ENCODE results near the gene SUN3.

Gene SUN3

GRCh38 chr7:48033922-48034321 lies 5.0 kb upstream of the SUN3 start:
- H3K4me3 ChIP-seq (ENCODE audit: insufficient read depth, low read depth, low read length, poor library complexity, severe bottlenecking) = no peak overlapping the region
- H3K4me1 ChIP-seq (ENCODE audit: control insufficient read depth, insufficient read depth, low read length, poor library complexity, severe bottlenecking) = peaks cover 8% of the 10 kb centered on the region
- peaks cover 6% of the 10 kb centered on the region for H3K27me3 ChIP-seq (replicated peaks; ENCODE audit: control insufficient read depth, insufficient read depth, low read length, poor library complexity, severe bottlenecking)
- no peaks in the 10 kb centered on the region for H3K9me3 ChIP-seq (ENCODE audit: control insufficient read depth, low read length)
- H3K36me3 ChIP-seq (ENCODE audit: control insufficient read depth, insufficient read depth, low read length) = no peaks in the 10 kb centered on the region
- DNase-seq = no peak
- no peak overlapping the region for H3K27ac ChIP-seq (ENCODE audit: insufficient read depth, low read length, poor library complexity, severe bottlenecking)

DNA sequence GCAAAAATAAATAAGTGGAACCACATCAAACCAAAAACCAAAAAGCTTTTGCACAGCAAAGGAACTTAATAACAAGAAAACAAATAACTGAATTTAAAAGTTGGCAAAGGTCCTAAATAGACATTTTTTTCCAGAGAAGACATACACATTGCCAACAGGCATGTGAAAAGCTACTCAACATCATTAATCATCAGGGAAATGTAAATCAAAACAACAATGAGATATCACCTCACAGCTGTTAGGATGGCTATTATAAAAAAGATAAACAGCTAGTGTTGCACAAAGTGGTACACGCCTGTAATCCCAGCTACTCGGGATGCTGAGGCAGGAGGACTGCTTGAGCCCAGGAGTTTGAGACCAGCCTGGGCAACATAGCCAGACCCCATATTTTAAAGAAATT lies 2.2 kb upstream of the SUN3 start:
- DNase-seq = no peak
- H3K9me3 ChIP-seq (ENCODE audit: control insufficient read depth, low read length) = no peaks in the 10 kb centered on the region
- H3K4me3 ChIP-seq (ENCODE audit: insufficient read depth, low read depth, low read length, poor library complexity, severe bottlenecking) = no peak overlapping the region
- peaks cover 4% of the 10 kb centered on the region for H3K27me3 ChIP-seq (replicated peaks; ENCODE audit: control insufficient read depth, insufficient read depth, low read length, poor library complexity, severe bottlenecking)
- H3K27ac ChIP-seq (ENCODE audit: insufficient read depth, low read length, poor library complexity, severe bottlenecking) = no peak overlapping the region
- peaks cover 6% of the 10 kb centered on the region for H3K4me1 ChIP-seq (ENCODE audit: control insufficient read depth, insufficient read depth, low read length, poor library complexity, severe bottlenecking)
- no peaks in the 10 kb centered on the region for H3K36me3 ChIP-seq (ENCODE audit: control insufficient read depth, insufficient read depth, low read length)

DNA sequence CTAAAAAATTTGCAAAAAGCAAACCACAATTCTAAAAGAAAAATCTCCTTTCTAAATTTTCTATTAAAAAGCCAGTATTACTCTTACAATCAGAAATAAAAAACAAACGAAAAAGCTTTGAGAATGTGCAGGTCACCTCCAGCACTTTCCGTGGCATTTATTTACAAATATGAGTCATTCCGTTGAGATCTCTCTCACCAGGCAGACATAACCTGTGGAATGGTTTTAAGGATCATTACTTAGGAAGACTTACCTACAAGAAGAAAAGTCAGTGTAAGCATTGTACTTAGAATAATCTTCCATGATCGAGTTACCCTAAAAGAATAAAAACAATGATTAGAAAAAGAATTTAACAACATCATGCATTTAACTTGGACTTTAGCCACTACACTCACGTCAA lies 3.3 kb downstream of the SUN3 start:
- Histone ChIP-seq H3K36me3 (ENCODE audit: control insufficient read depth, insufficient read depth, low read length) (no peaks in the 10 kb centered on the region), H3K4me1 (ENCODE audit: control insufficient read depth, insufficient read depth, low read length, poor library complexity, severe bottlenecking) (no peaks in the 10 kb centered on the region), H3K9me3 (ENCODE audit: control insufficient read depth, low read length) (no peaks in the 10 kb centered on the region), H3K27me3 (replicated peaks; ENCODE audit: control insufficient read depth, insufficient read depth, low read length, poor library complexity, severe bottlenecking) (no peaks in the 10 kb centered on the region), H3K27ac (ENCODE audit: insufficient read depth, low read length, poor library complexity, severe bottlenecking) (no peak overlapping the region), H3K4me3 (ENCODE audit: insufficient read depth, low read depth, low read length, poor library complexity, severe bottlenecking) (no peak overlapping the region)
- DNase-seq = no peak

GRCh38 chr7:48017674-48018073 lies 11.2 kb downstream of the SUN3 start:
- DNase-seq = no peak
- no peaks in the 10 kb centered on the region for H3K36me3 ChIP-seq (ENCODE audit: control insufficient read depth, insufficient read depth, low read length)
- H3K27ac ChIP-seq (ENCODE audit: insufficient read depth, low read length, poor library complexity, severe bottlenecking) = no peak overlapping the region
- H3K9me3 ChIP-seq (ENCODE audit: control insufficient read depth, low read length) = no peaks in the 10 kb centered on the region
- no peaks in the 10 kb centered on the region for H3K27me3 ChIP-seq (replicated peaks; ENCODE audit: control insufficient read depth, insufficient read depth, low read length, poor library complexity, severe bottlenecking)
- no peaks in the 10 kb centered on the region for H3K4me1 ChIP-seq (ENCODE audit: control insufficient read depth, insufficient read depth, low read length, poor library complexity, severe bottlenecking)
- no peak overlapping the region for H3K4me3 ChIP-seq (ENCODE audit: insufficient read depth, low read depth, low read length, poor library complexity, severe bottlenecking)

DNA sequence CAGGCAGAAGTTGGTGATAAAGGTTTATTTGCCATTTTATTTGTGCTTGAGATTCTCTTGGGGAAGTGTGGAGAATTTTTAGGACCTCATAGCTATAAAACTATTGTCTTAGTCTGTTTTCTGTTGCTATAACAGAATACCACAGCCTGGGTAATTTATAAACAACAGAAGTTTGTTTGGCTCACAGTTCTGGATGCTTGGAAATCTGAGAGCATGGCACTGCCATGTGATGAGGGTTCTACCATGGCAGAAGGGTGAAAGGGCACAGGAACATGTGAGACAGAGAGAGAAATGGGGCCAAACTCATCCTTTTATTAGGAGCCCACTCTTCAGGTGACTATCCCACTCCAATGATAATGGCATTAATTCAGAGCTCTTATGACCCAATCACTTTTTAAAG lies 12.3 kb downstream of the SUN3 start:
- no peaks in the 10 kb centered on the region for H3K4me1 ChIP-seq (ENCODE audit: control insufficient read depth, insufficient read depth, low read length, poor library complexity, severe bottlenecking)

DNA sequence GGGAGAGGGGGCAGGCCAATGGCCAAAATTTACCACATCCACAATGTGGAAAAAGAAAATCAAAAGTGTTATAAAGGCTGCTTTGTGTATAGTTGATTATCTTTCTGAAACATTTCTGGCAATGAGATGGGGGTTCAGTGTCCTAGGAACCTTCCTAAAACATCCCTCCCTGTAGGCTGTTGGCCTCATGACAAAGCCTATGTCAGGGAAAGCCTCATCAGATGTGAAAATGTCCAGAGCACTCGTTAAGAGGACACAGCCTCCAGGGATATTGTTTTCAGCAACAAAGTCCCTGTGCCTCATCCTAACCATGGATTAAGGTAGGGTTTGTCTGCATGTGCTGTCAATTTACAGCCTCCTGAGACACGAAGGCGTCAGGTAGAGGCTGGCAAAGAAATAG lies 17.0 kb downstream of the SUN3 start:
- no peaks in the 10 kb centered on the region for H3K36me3 ChIP-seq (ENCODE audit: control insufficient read depth, insufficient read depth, low read length)
- H3K4me1 ChIP-seq (ENCODE audit: control insufficient read depth, insufficient read depth, low read length, poor library complexity, severe bottlenecking) = no peaks in the 10 kb centered on the region
- H3K9me3 ChIP-seq (ENCODE audit: control insufficient read depth, low read length) = no peaks in the 10 kb centered on the region
- no peak overlapping the region for H3K4me3 ChIP-seq (ENCODE audit: insufficient read depth, low read depth, low read length, poor library complexity, severe bottlenecking)
- H3K27ac ChIP-seq (ENCODE audit: insufficient read depth, low read length, poor library complexity, severe bottlenecking) = no peak overlapping the region
- peaks cover 4% of the 10 kb centered on the region for H3K27me3 ChIP-seq (replicated peaks; ENCODE audit: control insufficient read depth, insufficient read depth, low read length, poor library complexity, severe bottlenecking)
- no peak for DNase-seq

More for the DNA sequence above, 12.3 kb downstream of the SUN3 start:
- no peak overlapping the region for H3K4me3 ChIP-seq (ENCODE audit: insufficient read depth, low read depth, low read length, poor library complexity, severe bottlenecking)
- H3K36me3 ChIP-seq (ENCODE audit: control insufficient read depth, insufficient read depth, low read length) = no peaks in the 10 kb centered on the region
- no peak for DNase-seq
- no peaks in the 10 kb centered on the region for H3K9me3 ChIP-seq (ENCODE audit: control insufficient read depth, low read length)
- H3K27ac ChIP-seq (ENCODE audit: insufficient read depth, low read length, poor library complexity, severe bottlenecking) = no peak overlapping the region
- no peaks in the 10 kb centered on the region for H3K27me3 ChIP-seq (replicated peaks; ENCODE audit: control insufficient read depth, insufficient read depth, low read length, poor library complexity, severe bottlenecking)

DNA sequence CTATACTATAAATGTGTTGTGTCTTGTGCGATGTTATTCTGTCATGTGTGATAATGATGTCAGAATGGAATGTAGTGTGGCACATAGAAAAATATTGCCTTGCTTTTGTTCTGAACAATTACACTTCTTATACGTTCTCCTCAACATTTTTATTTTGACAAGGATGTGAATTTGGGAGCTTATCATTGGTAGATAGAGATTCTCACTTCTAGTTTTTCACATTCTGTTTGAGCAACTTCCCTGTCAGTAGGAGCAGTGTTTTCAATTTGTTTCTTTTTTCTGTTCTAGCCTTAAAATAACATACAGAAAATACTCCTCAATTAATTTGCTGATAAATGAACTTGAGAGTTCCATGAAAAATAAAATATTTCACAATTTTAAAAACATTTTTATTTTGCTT lies 17.6 kb downstream of the SUN3 start:
- no peak overlapping the region for H3K27ac ChIP-seq (ENCODE audit: insufficient read depth, low read length, poor library complexity, severe bottlenecking)
- H3K4me1 ChIP-seq (ENCODE audit: control insufficient read depth, insufficient read depth, low read length, poor library complexity, severe bottlenecking) = no peaks in the 10 kb centered on the region
- H3K4me3 ChIP-seq (ENCODE audit: insufficient read depth, low read depth, low read length, poor library complexity, severe bottlenecking) = no peak overlapping the region
- no peaks in the 10 kb centered on the region for H3K9me3 ChIP-seq (ENCODE audit: control insufficient read depth, low read length)
- no peaks in the 10 kb centered on the region for H3K36me3 ChIP-seq (ENCODE audit: control insufficient read depth, insufficient read depth, low read length)
- DNase-seq = no peak
- H3K27me3 ChIP-seq (replicated peaks; ENCODE audit: control insufficient read depth, insufficient read depth, low read length, poor library complexity, severe bottlenecking) = peaks cover 4% of the 10 kb centered on the region

DNA sequence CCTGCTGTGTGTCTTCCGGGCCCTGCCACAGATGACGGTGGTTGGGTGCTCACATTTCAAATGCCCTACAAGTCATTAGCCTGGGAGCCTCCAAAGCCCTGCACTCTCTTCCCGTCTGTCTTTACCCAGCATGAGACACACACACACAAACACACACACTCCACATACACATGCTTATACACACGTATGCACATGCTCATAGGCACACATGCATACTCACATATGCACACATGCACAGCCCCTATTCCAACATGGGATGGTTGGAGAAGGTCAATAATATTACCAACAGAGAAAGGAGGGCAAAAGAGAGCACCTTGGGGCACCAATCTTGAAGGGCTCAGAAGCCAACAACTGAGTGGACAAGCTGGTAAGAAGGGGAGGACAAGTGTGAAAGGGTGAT lies 19.0 kb downstream of the SUN3 start:
- H3K4me3 ChIP-seq (ENCODE audit: insufficient read depth, low read depth, low read length, poor library complexity, severe bottlenecking) = no peak overlapping the region
- DNase-seq = no peak
- peaks cover 4% of the 10 kb centered on the region for H3K27me3 ChIP-seq (replicated peaks; ENCODE audit: control insufficient read depth, insufficient read depth, low read length, poor library complexity, severe bottlenecking)
- no peaks in the 10 kb centered on the region for H3K4me1 ChIP-seq (ENCODE audit: control insufficient read depth, insufficient read depth, low read length, poor library complexity, severe bottlenecking)
- H3K36me3 ChIP-seq (ENCODE audit: control insufficient read depth, insufficient read depth, low read length) = no peaks in the 10 kb centered on the region
- no peaks in the 10 kb centered on the region for H3K9me3 ChIP-seq (ENCODE audit: control insufficient read depth, low read length)
- no peak overlapping the region for H3K27ac ChIP-seq (ENCODE audit: insufficient read depth, low read length, poor library complexity, severe bottlenecking)

DNA sequence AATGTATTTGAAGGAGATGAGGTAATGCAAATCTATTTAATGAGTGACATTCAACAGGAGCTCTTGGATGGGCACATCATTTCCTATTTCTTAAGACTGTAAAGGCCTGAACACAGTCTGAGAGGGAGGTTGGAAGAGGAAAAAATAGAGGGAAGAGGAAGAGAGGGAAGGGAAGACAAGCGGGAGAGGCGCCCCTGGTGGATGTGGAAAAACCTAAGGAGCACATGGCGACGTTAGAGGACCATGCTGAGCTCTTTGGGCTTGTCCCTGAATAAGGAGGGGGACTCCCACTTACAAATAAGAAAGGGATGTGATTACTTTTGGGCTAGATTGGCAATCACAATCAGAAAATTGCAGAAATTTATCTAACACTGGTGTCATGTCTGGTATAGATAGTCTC lies 19.6 kb downstream of the SUN3 start:
- no peak overlapping the region for H3K4me3 ChIP-seq (ENCODE audit: insufficient read depth, low read depth, low read length, poor library complexity, severe bottlenecking)
- DNase-seq = no peak
- no peaks in the 10 kb centered on the region for H3K4me1 ChIP-seq (ENCODE audit: control insufficient read depth, insufficient read depth, low read length, poor library complexity, severe bottlenecking)
- H3K9me3 ChIP-seq (ENCODE audit: control insufficient read depth, low read length) = no peaks in the 10 kb centered on the region
- no peak overlapping the region for H3K27ac ChIP-seq (ENCODE audit: insufficient read depth, low read length, poor library complexity, severe bottlenecking)
- H3K36me3 ChIP-seq (ENCODE audit: control insufficient read depth, insufficient read depth, low read length) = no peaks in the 10 kb centered on the region
- H3K27me3 ChIP-seq (replicated peaks; ENCODE audit: control insufficient read depth, insufficient read depth, low read length, poor library complexity, severe bottlenecking) = peaks cover 4% of the 10 kb centered on the region

GRCh38 chr7:48006866-48007265 lies 22.0 kb downstream of the SUN3 start:
- DNase-seq = no peak
- Histone ChIP-seq H3K9me3 (ENCODE audit: control insufficient read depth, low read length) (no peaks in the 10 kb centered on the region), H3K27me3 (replicated peaks; ENCODE audit: control insufficient read depth, insufficient read depth, low read length, poor library complexity, severe bottlenecking) (peaks cover 4% of the 10 kb centered on the region), H3K4me3 (ENCODE audit: insufficient read depth, low read depth, low read length, poor library complexity, severe bottlenecking) (no peak overlapping the region), H3K36me3 (ENCODE audit: control insufficient read depth, insufficient read depth, low read length) (no peaks in the 10 kb centered on the region), H3K27ac (ENCODE audit: insufficient read depth, low read length, poor library complexity, severe bottlenecking) (no peak overlapping the region), H3K4me1 (ENCODE audit: control insufficient read depth, insufficient read depth, low read length, poor library complexity, severe bottlenecking) (no peaks in the 10 kb centered on the region)

DNA sequence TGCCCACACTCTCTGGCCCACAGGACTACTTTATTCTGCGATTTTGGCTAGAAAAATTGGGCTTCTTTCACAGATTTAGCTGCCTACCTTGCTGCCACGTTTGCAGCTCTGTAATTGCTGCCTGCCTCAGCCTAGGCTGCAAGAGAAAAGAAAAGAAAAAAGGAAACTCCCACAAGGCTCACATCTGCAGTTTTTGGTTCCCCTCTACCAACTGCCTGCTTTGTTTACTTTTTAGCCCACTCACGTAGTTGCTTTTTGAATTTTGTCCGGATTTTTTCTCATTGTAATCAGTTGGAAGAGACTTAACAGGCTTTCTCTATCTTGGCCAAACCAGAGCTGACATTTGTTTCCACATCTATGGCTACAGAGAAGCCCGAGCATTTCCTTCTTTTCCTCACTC lies 24.3 kb downstream of the SUN3 start:
- Histone ChIP-seq H3K9me3 (ENCODE audit: control insufficient read depth, low read length) (no peaks in the 10 kb centered on the region), H3K4me1 (ENCODE audit: control insufficient read depth, insufficient read depth, low read length, poor library complexity, severe bottlenecking) (no peaks in the 10 kb centered on the region), H3K36me3 (ENCODE audit: control insufficient read depth, insufficient read depth, low read length) (no peaks in the 10 kb centered on the region), H3K27ac (ENCODE audit: insufficient read depth, low read length, poor library complexity, severe bottlenecking) (no peak overlapping the region), H3K4me3 (ENCODE audit: insufficient read depth, low read depth, low read length, poor library complexity, severe bottlenecking) (no peak overlapping the region), H3K27me3 (replicated peaks; ENCODE audit: control insufficient read depth, insufficient read depth, low read length, poor library complexity, severe bottlenecking) (peaks cover 4% of the 10 kb centered on the region)
- no peak for DNase-seq
